ENCODE results near the gene LNX1.

Gene LNX1

GRCh38 chr4:53477636-53478035, 113.7 kb downstream of the LNX1 start:
- TF ChIP-seq MAX (IDR thresholded peaks at IDR 0.05) (no peak), EGR1 (IDR thresholded peaks at IDR 0.05) (no peak), EP300 (IDR thresholded peaks at IDR 0.05; ENCODE audit: borderline replicate concordance) (no peak), REST (IDR thresholded peaks at IDR 0.05; ENCODE audit: low read depth) (no peak), NFIC (IDR thresholded peaks at IDR 0.05) (no peak), FOXM1 (IDR thresholded peaks at IDR 0.05; ENCODE audit: borderline replicate concordance, low read depth) (no peak), YY1 (IDR thresholded peaks at IDR 0.05; ENCODE audit: low read depth) (no peak), RAD21 (IDR thresholded peaks at IDR 0.05; ENCODE audit: low read depth) (no peak), CREB1 (IDR thresholded peaks at IDR 0.05; ENCODE audit: low read depth) (no peak), CEBPB (IDR thresholded peaks at IDR 0.05) (no peak), TEAD4 (IDR thresholded peaks at IDR 0.05) (no peak), TCF12 (IDR thresholded peaks at IDR 0.05; ENCODE audit: low read depth) (no peak), USF1 (IDR thresholded peaks at IDR 0.05) (no peak), TAF1 (IDR thresholded peaks at IDR 0.05; ENCODE audit: low read depth) (no peak), ZBTB7A (IDR thresholded peaks at IDR 0.05; ENCODE audit: low read depth) (no peak)

GRCh38 chr4:53477038-53477565, 114.2 kb downstream of the LNX1 start:
- TF ChIP-seq REST (IDR thresholded peaks at IDR 0.05; ENCODE audit: low read depth): no peak
- TF ChIP-seq TCF12 (IDR thresholded peaks at IDR 0.05; ENCODE audit: low read depth): no peak
- TF ChIP-seq CREB1 (IDR thresholded peaks at IDR 0.05; ENCODE audit: low read depth): no peak
- TF ChIP-seq YY1 (IDR thresholded peaks at IDR 0.05; ENCODE audit: low read depth): no peak
- TF ChIP-seq USF1 (IDR thresholded peaks at IDR 0.05): no peak
- TF ChIP-seq NFIC (IDR thresholded peaks at IDR 0.05): no peak
- TF ChIP-seq FOXM1 (IDR thresholded peaks at IDR 0.05; ENCODE audit: borderline replicate concordance, low read depth): no peak
- TF ChIP-seq TEAD4 (IDR thresholded peaks at IDR 0.05): no peak
- no peak for TF ChIP-seq ZBTB7A (IDR thresholded peaks at IDR 0.05; ENCODE audit: low read depth)
- no peak for TF ChIP-seq RAD21 (IDR thresholded peaks at IDR 0.05; ENCODE audit: low read depth)
- TF ChIP-seq EGR1 (IDR thresholded peaks at IDR 0.05): no peak
- TF ChIP-seq CEBPB (IDR thresholded peaks at IDR 0.05): no peak
- TF ChIP-seq TAF1 (IDR thresholded peaks at IDR 0.05; ENCODE audit: low read depth): no peak
- TF ChIP-seq EP300 (IDR thresholded peaks at IDR 0.05; ENCODE audit: borderline replicate concordance): no peak
- TF ChIP-seq MAX (IDR thresholded peaks at IDR 0.05): no peak

- TF ChIP-seq CEBPB (IDR thresholded peaks at IDR 0.05): no peak
- no peak for TF ChIP-seq NFIC (IDR thresholded peaks at IDR 0.05)
- no peak for TF ChIP-seq USF1 (IDR thresholded peaks at IDR 0.05)
- no peak for TF ChIP-seq TEAD4 (IDR thresholded peaks at IDR 0.05)
- TF ChIP-seq TCF12 (IDR thresholded peaks at IDR 0.05; ENCODE audit: low read depth): no peak
- TF ChIP-seq EGR1 (IDR thresholded peaks at IDR 0.05): no peak
- TF ChIP-seq RAD21 (IDR thresholded peaks at IDR 0.05; ENCODE audit: low read depth): no peak
- no peak for TF ChIP-seq REST (IDR thresholded peaks at IDR 0.05; ENCODE audit: low read depth)
- no peak for TF ChIP-seq YY1 (IDR thresholded peaks at IDR 0.05; ENCODE audit: low read depth)
- no peak for TF ChIP-seq TAF1 (IDR thresholded peaks at IDR 0.05; ENCODE audit: low read depth)
- TF ChIP-seq FOXM1 (IDR thresholded peaks at IDR 0.05; ENCODE audit: borderline replicate concordance, low read depth): no peak
- TF ChIP-seq CREB1 (IDR thresholded peaks at IDR 0.05; ENCODE audit: low read depth): no peak
- TF ChIP-seq MAX (IDR thresholded peaks at IDR 0.05): no peak
- no peak for TF ChIP-seq ZBTB7A (IDR thresholded peaks at IDR 0.05; ENCODE audit: low read depth)
- no peak for TF ChIP-seq EP300 (IDR thresholded peaks at IDR 0.05; ENCODE audit: borderline replicate concordance)
These were observed 114.9 kb downstream of the LNX1 start for GRCh38 chr4:53476232-53477037.

Data from Ishikawa (cell line).